Brain microvascular endothelial cell (primary cell): ENCODE measurements around the gene PHYKPL.
A peak's percentile ranks its signal among the peaks of the same experiment; 100 is the strongest.

Experiments
- DNase-seq: peaks from one replicate; pipeline ENCODE4 v3.0.0-alpha.2; 2020
- H3K27ac ChIP-seq: fragments of 250-450 bp; sonication (Bioruptor Pico); 2 replicates; pipeline ENCODE4 v1.5.1; 2020; ENCODE audit warnings: mild to moderate bottlenecking, moderate library complexity
- H3K27me3 ChIP-seq: fragments of 250-450 bp; sonication (Bioruptor Pico); replicated peaks from 2 replicates; pipeline ENCODE4 v1.5.1; 2020; ENCODE audit warnings: mild to moderate bottlenecking
- H3K36me3 ChIP-seq: fragments of 250-450 bp; sonication (Bioruptor Pico); replicated peaks from 2 replicates; pipeline ENCODE4 v1.5.1; 2020; ENCODE audit warnings: mild to moderate bottlenecking
- H3K4me3 ChIP-seq: 2 replicates; pipeline ENCODE4 v1.5.1; 2011; ENCODE audit warnings: low read depth, mild to moderate bottlenecking, control low read depth, low read length, moderate library complexity
- CTCF ChIP-seq: IDR thresholded peaks from 2 replicates; pipeline ENCODE4 v1.5.1; 2011; ENCODE audit warnings: low read depth, mild to moderate bottlenecking, moderate library complexity, low read length, control low read depth, inconsistent platforms; ENCODE audit errors: missing control alignments
- in situ Hi-C: cut with HindIII; loops from 2 replicates; pipeline ENCODE4 v1.10.0; 2017; ENCODE audit warnings: low sequenced_read_pairs, low pct_ligation_motif_present

PHYKPL gene

DNA sequence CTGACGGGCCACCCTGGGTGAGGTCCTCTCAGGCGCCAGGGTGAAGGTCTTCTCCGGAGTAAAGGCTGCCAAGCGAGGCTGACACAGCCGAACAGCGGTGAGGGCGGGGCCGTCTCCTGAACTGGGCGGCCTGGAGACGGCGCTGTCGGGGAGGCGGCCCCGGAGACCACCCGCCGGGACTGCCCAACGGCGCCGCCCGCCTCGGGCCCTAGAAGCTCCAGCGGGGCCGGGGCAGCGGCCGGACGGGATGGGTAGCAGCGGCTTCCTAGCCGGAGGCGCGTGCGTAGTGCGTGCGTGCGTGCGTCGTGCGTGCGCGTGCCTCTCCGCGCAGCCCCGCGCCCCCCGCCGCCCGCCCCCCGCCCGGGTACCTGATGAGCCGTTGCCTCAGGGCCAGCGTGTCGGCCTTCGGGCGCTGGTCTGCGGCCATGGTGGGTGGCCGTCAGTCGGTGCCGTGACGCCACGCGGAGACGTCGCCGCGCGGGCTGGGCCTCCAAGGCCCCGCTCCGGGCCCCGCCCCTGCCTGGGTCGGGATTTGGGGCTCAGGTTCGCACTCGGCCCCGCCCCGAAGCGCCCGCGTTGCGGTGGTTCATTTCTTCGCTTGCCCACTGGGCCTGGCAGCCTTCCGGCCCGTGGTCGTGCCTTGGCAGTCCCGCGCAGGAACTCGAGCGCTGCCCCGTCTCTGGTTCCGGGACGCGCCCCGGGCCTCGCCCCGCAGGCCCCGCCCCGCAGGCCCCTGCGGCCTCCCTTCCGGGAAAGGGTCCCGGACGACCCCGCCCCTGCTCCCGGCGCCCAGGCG is at the start of gene PHYKPL:
TSS of gene PHYKPL (minus strand) at position 679 of the 796 bp plus-strand sequence. CDS start at position 427, 252 bp downstream.
- peak within 1 kb of the TSS; percentile 85 for H3K4me3 ChIP-seq
- in situ Hi-C loops = no loop called here
- peaks cover 20% of the 10 kb centered on the region for H3K36me3 ChIP-seq
- H3K27me3 ChIP-seq = no peaks in the 10 kb centered on the region
- peak within 1 kb of the TSS; percentile 87 for H3K27ac ChIP-seq
- peak; percentile 33 for DNase-seq
- TF ChIP-seq CTCF = no peak

DNA sequence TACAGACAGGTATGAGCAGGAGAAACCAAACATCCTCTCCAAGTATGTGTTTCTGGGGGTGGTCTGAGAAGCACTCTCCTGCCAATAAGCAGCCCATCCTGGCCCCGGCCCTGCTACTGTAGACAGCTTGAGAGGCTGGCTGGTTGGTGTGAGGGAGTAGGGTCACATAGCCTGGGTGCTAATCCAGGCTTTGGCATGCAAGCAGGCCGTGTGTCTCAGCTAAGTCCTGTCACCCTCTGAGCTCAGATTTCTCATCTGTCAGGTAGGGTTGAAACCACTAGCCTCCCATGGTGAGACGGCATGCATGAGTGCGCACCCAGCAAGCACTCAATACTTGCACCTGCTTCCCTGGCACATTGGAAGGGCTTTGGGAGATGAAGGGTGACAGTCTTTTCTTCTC is 49.8 kb upstream of the PHYKPL start:
- no peak for TF ChIP-seq CTCF
- Histone ChIP-seq H3K36me3 (no peaks in the 10 kb centered on the region), H3K4me3 (no peak overlapping the region), H3K27ac (no peak overlapping the region), H3K27me3 (peaks cover 3% of the 10 kb centered on the region)
- in situ Hi-C loops = no loop called here
- DNase-seq = no peak

DNA sequence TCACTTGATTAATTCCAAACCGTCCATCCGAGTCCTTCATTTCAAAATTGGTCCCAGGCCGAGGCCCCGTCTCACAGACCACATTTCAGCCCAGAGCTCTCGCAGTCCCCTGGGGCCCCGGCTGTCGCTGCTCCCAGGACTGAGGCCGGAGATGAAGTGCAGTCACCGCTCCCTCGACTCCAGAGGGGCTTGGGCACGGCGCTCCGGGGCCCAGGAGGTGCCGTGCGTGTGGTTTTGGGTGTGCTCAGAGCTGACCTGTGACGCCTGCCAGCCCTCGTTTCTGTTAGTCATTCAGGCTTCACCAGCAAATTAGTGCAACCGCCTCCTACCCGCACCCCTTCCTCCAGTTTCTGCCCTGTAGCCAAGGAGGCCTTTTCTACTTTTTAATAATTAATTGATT is 48.7 kb upstream of the PHYKPL start:
- in situ Hi-C loops = no loop called here
- H3K4me3 ChIP-seq = no peak overlapping the region

GRCh38 chr5:178280631-178281030 is 48.0 kb upstream of the PHYKPL start:
- no peak for TF ChIP-seq CTCF
- no peaks in the 10 kb centered on the region for H3K36me3 ChIP-seq
- H3K27me3 ChIP-seq = peaks cover 3% of the 10 kb centered on the region
- no peak for DNase-seq
- H3K4me3 ChIP-seq = no peak overlapping the region
- in situ Hi-C loops = no loop called here
- H3K27ac ChIP-seq = no peak overlapping the region

More for the DNA sequence above, 48.7 kb upstream of the PHYKPL start:
- H3K27ac ChIP-seq = no peak overlapping the region
- no peaks in the 10 kb centered on the region for H3K36me3 ChIP-seq
- H3K27me3 ChIP-seq = peaks cover 3% of the 10 kb centered on the region
- no peak for DNase-seq
- no peak for TF ChIP-seq CTCF

GRCh38 chr5:178279723-178280438 is 47.3 kb upstream of the PHYKPL start:
- DNase-seq = peak; percentile 75
- in situ Hi-C loops = no loop called here
- no peak overlapping the region for H3K4me3 ChIP-seq
- peak; percentile 94 for TF ChIP-seq CTCF
- no peak overlapping the region for H3K27ac ChIP-seq
- no peaks in the 10 kb centered on the region for H3K36me3 ChIP-seq
- H3K27me3 ChIP-seq = peaks cover 3% of the 10 kb centered on the region
